A549 (cell line): ENCODE measurements around the gene ENO2.
A peak's percentile ranks its signal among the peaks of the same experiment; 100 is the strongest.

ENCODE experiments used
- CTCF ChIP-seq: fragments of >200 bp; sonication (Bioruptor Twin); formaldehyde crosslinking; IDR thresholded peaks from 3 replicates; pipeline ENCODE4 v1.5.1; 2016
- JUN ChIP-seq, 2 experiments: fragments of >200 bp; sonication (Bioruptor Twin); formaldehyde crosslinking; IDR thresholded peaks; 2 replicates in 1 of 2; 3 replicates in 1 of 2; pipeline ENCODE4 v1.6.1; 2016 to 2017
- POLR2A ChIP-seq: IDR thresholded peaks from 2 replicates; pipeline ENCODE4 v1.6.1; 2012; ENCODE audit warnings: mild to moderate bottlenecking, low read length
- REST ChIP-seq: fragments of 200-600 bp; sonication (generic); IDR thresholded peaks from 2 replicates; pipeline ENCODE4 v1.6.1; 2016; ENCODE audit warnings: antibody characterized with exemption, mild to moderate bottlenecking, moderate library complexity

- TF ChIP-seq JUN (IDR thresholded peaks at IDR 0.05) (peak in 1 of 2 experiments; percentile 66; a peak in 4 of 5 replicates), POLR2A (peak; percentile 82), CTCF (no peak), REST (peak; percentile 60; the same call in 1 of the 2 replicates)
These were observed 41.0 kb upstream of the ENO2 start, which contains the start of gene SPSB2 for GRCh38 chr12:6873094-6874014.
